Measurements from ENCODE around the gene DHH. TPM values are rescaled to one million over a fixed set of nuclear protein-coding genes. Genes with fewer than 3 reads are reported as not detected.

Gene DHH
- total RNA-seq, 1 donor from 2014 or later, result 1.5 TPM

- intact Hi-C loops (cut with DNase I), result no loop called here
- no peaks in the 10 kb centered on the region for H3K27me3 ChIP-seq (ENCODE audit: low read depth)
- DNase-seq (peak; percentile 96), ATAC-seq (peak; percentile 98)
- peak within 1 kb of the TSS; percentile 82 for H3K4me3 ChIP-seq
- peaks cover 44% of the 10 kb centered on the region for H3K4me1 ChIP-seq
- no peaks in the 10 kb centered on the region for H3K9me3 ChIP-seq
- H3K36me3 ChIP-seq, result peaks cover 17% of the 10 kb centered on the region
- peak within 1 kb of the TSS; percentile 95 for H3K27ac ChIP-seq
- TF ChIP-seq CTCF (IDR thresholded peaks at IDR 0.05), result peak; percentile 54
These were observed 16.0 kb upstream of the DHH start, which contains the start of gene LMBR1L for GRCh38 chr12:49110464-49111155. LMBR1L (minus strand) TSS chr12:49110847; CDS start chr12:49110555, 292 bp downstream.

- H3K9me3 ChIP-seq, result no peaks in the 10 kb centered on the region
- ATAC-seq (peak; percentile 36 to 45), DNase-seq (peak; percentile 57)
- intact Hi-C loops (cut with DNase I), result no loop called here
- H3K27me3 ChIP-seq (ENCODE audit: low read depth), result no peaks in the 10 kb centered on the region
- H3K36me3 ChIP-seq, result peaks cover 25% of the 10 kb centered on the region
- H3K27ac ChIP-seq, result peak overlapping the region; percentile 95
- H3K4me1 ChIP-seq, result peaks cover 50% of the 10 kb centered on the region
- peak overlapping the region; percentile 82 for H3K4me3 ChIP-seq
- TF ChIP-seq CTCF (IDR thresholded peaks at IDR 0.05), result no peak
These were observed 15.3 kb upstream of the DHH start for GRCh38 chr12:49109641-49110463.

- peak; percentile 40 to 64 for ATAC-seq
These were observed 14.4 kb upstream of the DHH start for GRCh38 chr12:49108958-49109404.

GRCh38 chr12:49105504-49106084 lies 11.0 kb upstream of the DHH start:
- Histone ChIP-seq H3K27me3 (ENCODE audit: low read depth) (no peaks in the 10 kb centered on the region), H3K36me3 (peaks cover 67% of the 10 kb centered on the region), H3K27ac (no peak overlapping the region), H3K4me1 (peaks cover 62% of the 10 kb centered on the region), H3K9me3 (no peaks in the 10 kb centered on the region), H3K4me3 (no peak overlapping the region)
- TF ChIP-seq CTCF (IDR thresholded peaks at IDR 0.05), result no peak
- intact Hi-C loops (cut with DNase I), result no loop called here
- DNase-seq (no peak), ATAC-seq (no peak)

More at GRCh38 chr12:49108958-49109404, 14.4 kb upstream of the DHH start:
- H3K4me1 ChIP-seq, result peaks cover 59% of the 10 kb centered on the region
- no peak for TF ChIP-seq CTCF (IDR thresholded peaks at IDR 0.05)
- H3K9me3 ChIP-seq, result no peaks in the 10 kb centered on the region
- peak; percentile 64 for DNase-seq
- intact Hi-C loops (cut with DNase I), result no loop called here
- H3K27ac ChIP-seq, result peak overlapping the region; percentile 95
- H3K27me3 ChIP-seq (ENCODE audit: low read depth), result no peaks in the 10 kb centered on the region
- peaks cover 34% of the 10 kb centered on the region for H3K36me3 ChIP-seq
- peak overlapping the region; percentile 82 for H3K4me3 ChIP-seq

- Histone ChIP-seq H3K4me3 (no peak overlapping the region), H3K4me1 (peaks cover 62% of the 10 kb centered on the region), H3K27me3 (ENCODE audit: low read depth) (no peaks in the 10 kb centered on the region), H3K9me3 (no peaks in the 10 kb centered on the region), H3K27ac (no peak overlapping the region), H3K36me3 (peaks cover 75% of the 10 kb centered on the region)
- no peak for ATAC-seq
- DNase-seq, result no peak
- intact Hi-C loops (cut with DNase I), result no loop called here
- no peak for TF ChIP-seq CTCF (IDR thresholded peaks at IDR 0.05)
These were observed 10.2 kb upstream of the DHH start for GRCh38 chr12:49104822-49105221.
